ENCODE measurements around the gene DYNC2I2. TPM values are rescaled to one million over a fixed set of nuclear protein-coding genes. Genes with fewer than 3 reads are reported as not detected.

DYNC2I2 gene
- total RNA-seq, 2 experiments from 2014 or later: 55.5 to 97.6 TPM

- Histone ChIP-seq H3K27ac (ENCODE audit: low read depth, low read length, poor library complexity, severe bottlenecking) (no peak overlapping the region), H3K4me2 (ENCODE audit: low read length) (no peak overlapping the region), H3K9me2 (ENCODE audit: insufficient read depth, low read length) (no peaks in the 10 kb centered on the region), H3K9me3 (ENCODE audit: low read length) (no peaks in the 10 kb centered on the region), H3K4me1 (ENCODE audit: insufficient read depth, low read length, poor library complexity, severe bottlenecking) (peaks cover 12% of the 10 kb centered on the region), H3K79me2 (ENCODE audit: insufficient read depth, low read depth, low read length) (no peaks in the 10 kb centered on the region), H4K20me1 (ENCODE audit: insufficient read depth, low read length) (no peaks in the 10 kb centered on the region), H3K36me3 (ENCODE audit: insufficient read depth, low read length) (no peaks in the 10 kb centered on the region), H3K4me3 (ENCODE audit: low read depth, low read length, poor library complexity, severe bottlenecking) (no peak overlapping the region), H2AFZ (ENCODE audit: low read length) (peak overlapping the region; percentile 87; the same call in 1 of the 2 replicates)
- DNase-seq (ENCODE audit: low spot score): no peak
- no TSS peak for BruUV-seq (replicated peaks)
- intact Hi-C loops (cut with micrococcal nuclease; ENCODE audit: unreplicated experiment): no loop called here
- ChIA-PET POLR2A (interaction anchor here (0.7 kb wide), 2 partner anchors 16 to 21 kb away, joined by 3 to 5 read pairs; no protein-coding TSS in a partner anchor), CTCF (ENCODE audit: unreplicated experiment) (no interaction called here)
- TF ChIP-seq CTCF (conservative IDR thresholded peaks at IDR 0.05; ENCODE audit: low read length) (no peak), EZH2phosphoT487 (IDR thresholded peaks at IDR 0.05; ENCODE audit: borderline replicate concordance, low read depth, low read length) (no peak)
Observed at GRCh38 chr9:128657796-128658195, 1.1 kb upstream of the DYNC2I2 start.

GRCh38 chr9:128657344-128657704 is 677 bp upstream of the DYNC2I2 start:
- DNase-seq (ENCODE audit: low spot score): no peak
- H3K9me3 ChIP-seq (ENCODE audit: low read length): no peaks in the 10 kb centered on the region
- no peak for TF ChIP-seq EZH2phosphoT487 (IDR thresholded peaks at IDR 0.05; ENCODE audit: borderline replicate concordance, low read depth, low read length)
- BruUV-seq (replicated peaks): no TSS peak
- H3K79me2 ChIP-seq (ENCODE audit: insufficient read depth, low read depth, low read length): no peaks in the 10 kb centered on the region
- peak overlapping the region; percentile 87 for H2AFZ ChIP-seq (ENCODE audit: low read length)
- CTCF ChIA-PET (ENCODE audit: unreplicated experiment): no interaction called here
- intact Hi-C loops (cut with micrococcal nuclease; ENCODE audit: unreplicated experiment): no loop called here
- peak overlapping the region; percentile 69 for H3K4me2 ChIP-seq (ENCODE audit: low read length)
- H3K4me1 ChIP-seq (ENCODE audit: insufficient read depth, low read length, poor library complexity, severe bottlenecking): peaks cover 12% of the 10 kb centered on the region
- H4K20me1 ChIP-seq (ENCODE audit: insufficient read depth, low read length): no peaks in the 10 kb centered on the region
- H3K4me3 ChIP-seq (ENCODE audit: low read depth, low read length, poor library complexity, severe bottlenecking): peak overlapping the region; percentile 81
- no peaks in the 10 kb centered on the region for H3K9me2 ChIP-seq (ENCODE audit: insufficient read depth, low read length)
- no peaks in the 10 kb centered on the region for H3K36me3 ChIP-seq (ENCODE audit: insufficient read depth, low read length)
- POLR2A ChIA-PET: no interaction called here
- peak overlapping the region; percentile 83 for H3K27ac ChIP-seq (ENCODE audit: low read depth, low read length, poor library complexity, severe bottlenecking)

- no TSS peak for BruUV-seq (replicated peaks)
- Histone ChIP-seq H3K79me2 (ENCODE audit: insufficient read depth, low read depth, low read length) (no peaks in the 10 kb centered on the region), H2AFZ (ENCODE audit: low read length) (no peak overlapping the region), H3K4me1 (ENCODE audit: insufficient read depth, low read length, poor library complexity, severe bottlenecking) (peaks cover 12% of the 10 kb centered on the region), H3K4me2 (ENCODE audit: low read length) (no peak overlapping the region; the same call in 1 of the 2 replicates), H4K20me1 (ENCODE audit: insufficient read depth, low read length) (no peaks in the 10 kb centered on the region), H3K27ac (ENCODE audit: low read depth, low read length, poor library complexity, severe bottlenecking) (no peak overlapping the region), H3K36me3 (ENCODE audit: insufficient read depth, low read length) (no peaks in the 10 kb centered on the region), H3K4me3 (ENCODE audit: low read depth, low read length, poor library complexity, severe bottlenecking) (no peak overlapping the region), H3K9me3 (ENCODE audit: low read length) (no peaks in the 10 kb centered on the region), H3K9me2 (ENCODE audit: insufficient read depth, low read length) (no peaks in the 10 kb centered on the region)
- ChIA-PET CTCF (ENCODE audit: unreplicated experiment) (no interaction called here), POLR2A (interaction anchor here (0.7 to 1.9 kb wide), 5 partner anchors 8 to 39 kb away, joined by 3 to 8 read pairs (median 5); no protein-coding TSS in a partner anchor)
- DNase-seq (ENCODE audit: low spot score): no peak
- TF ChIP-seq CTCF (conservative IDR thresholded peaks at IDR 0.05; ENCODE audit: low read length) (no peak), EZH2phosphoT487 (IDR thresholded peaks at IDR 0.05; ENCODE audit: borderline replicate concordance, low read depth, low read length) (no peak)
- intact Hi-C loops (cut with micrococcal nuclease; ENCODE audit: unreplicated experiment): no loop called here
Observed at GRCh38 chr9:128654481-128654880, 2.2 kb downstream of the DYNC2I2 start.

All from OCI-LY7 (cell line).